22Rv1 (cell line): ENCODE measurements around the gene SND1.

Source experiments
- H3K27ac ChIP-seq: fragments of 450-650 bp; 2 replicates; pipeline ENCODE4 v1.5.1; 2017
- CTCF ChIP-seq: fragments of 450-650 bp; IDR thresholded peaks from 2 replicates; pipeline ENCODE4 v1.5.1; 2017; ENCODE audit warnings: mild to moderate bottlenecking
- ZFX ChIP-seq: fragments of 450-650 bp; IDR thresholded peaks from 2 replicates; pipeline ENCODE4 v1.6.1; 2017; ENCODE audit warnings: antibody characterized with exemption, borderline replicate concordance

SND1 gene

DNA sequence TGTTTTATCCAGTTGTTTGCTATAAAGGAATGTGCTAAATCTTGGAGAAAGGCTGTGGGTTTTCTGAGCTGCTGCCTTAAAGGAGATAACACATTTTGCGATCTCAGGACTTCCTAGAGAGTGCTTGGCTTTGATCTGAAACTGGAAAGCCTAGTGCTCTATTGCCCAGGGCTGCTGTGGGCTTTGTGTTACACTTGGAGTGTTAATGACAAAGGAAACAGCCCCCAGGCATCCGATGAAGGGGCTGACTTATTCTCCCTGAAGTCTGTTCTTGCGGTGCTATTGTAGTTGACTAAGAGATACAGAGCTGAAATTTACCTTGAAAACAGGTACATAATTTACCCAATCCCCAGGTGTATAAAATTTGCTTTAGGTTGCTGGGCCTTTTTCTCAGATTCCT is 74.5 kb downstream of the SND1 start:
- H3K27ac ChIP-seq: no peak overlapping the region
- TF ChIP-seq CTCF (no peak), ZFX (no peak)

GRCh38 chr7:127730658-127731276 is 78.8 kb downstream of the SND1 start:
- 0 out of 2 replicates have a peak overlapping the region, but pooled peaks have one; percentile 25 for H3K27ac ChIP-seq
- TF ChIP-seq ZFX: no peak
- no peak for TF ChIP-seq CTCF

GRCh38 chr7:127731431-127732080 is 79.6 kb downstream of the SND1 start:
- peak overlapping the region; percentile 25; the same call in 1 of the 2 replicates for H3K27ac ChIP-seq
- TF ChIP-seq ZFX: no peak
- no peak for TF ChIP-seq CTCF

- TF ChIP-seq ZFX (no peak), CTCF (no peak)
- peak overlapping the region; percentile 25; the same call in 1 of the 2 replicates for H3K27ac ChIP-seq
These were observed 80.3 kb downstream of the SND1 start for GRCh38 chr7:127732306-127732705.

DNA sequence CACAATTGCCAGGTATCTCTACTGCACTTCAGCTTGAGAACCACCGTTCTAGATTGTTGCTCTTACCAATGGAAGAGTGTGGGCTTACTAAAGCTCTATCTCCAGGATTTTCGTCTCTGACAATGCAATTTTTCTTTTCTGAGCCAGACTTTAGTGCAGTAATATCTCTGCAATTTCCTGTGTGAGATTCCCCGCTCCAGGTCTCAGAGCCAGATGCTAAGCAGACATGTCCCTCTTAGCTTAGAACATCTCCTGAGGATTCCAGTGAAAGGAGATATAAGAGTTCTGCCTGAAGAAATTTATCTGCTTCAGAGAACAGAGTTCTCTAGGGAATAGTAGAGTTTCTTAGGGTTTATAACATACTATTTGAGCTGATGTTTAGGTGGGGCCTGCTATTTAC is 82.0 kb downstream of the SND1 start:
- no peak overlapping the region for H3K27ac ChIP-seq
- TF ChIP-seq ZFX: no peak
- no peak for TF ChIP-seq CTCF

DNA sequence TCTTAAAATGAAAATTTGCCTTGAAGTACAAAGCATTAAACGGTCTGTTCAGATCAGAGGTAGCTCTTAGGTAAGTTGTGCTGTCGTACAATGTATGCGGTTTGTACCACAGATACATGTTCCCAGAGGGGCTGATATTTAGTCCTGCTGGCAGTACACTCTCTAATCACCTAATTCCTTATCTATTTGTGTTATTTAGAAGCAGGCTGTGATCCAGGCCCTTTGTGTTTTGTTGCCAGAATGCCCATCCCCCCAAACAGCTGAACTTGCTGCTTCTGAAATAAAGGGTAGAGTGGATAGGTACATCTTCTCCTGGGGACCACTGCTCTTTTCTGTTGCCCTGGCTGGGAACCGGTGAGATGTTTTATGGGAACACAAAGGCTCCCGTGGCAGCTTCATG is 84.5 kb downstream of the SND1 start:
- no peak overlapping the region for H3K27ac ChIP-seq
- TF ChIP-seq CTCF (no peak), ZFX (no peak)

- no peak for TF ChIP-seq CTCF
- TF ChIP-seq ZFX: no peak
- no peak overlapping the region for H3K27ac ChIP-seq
These were observed 86.9 kb downstream of the SND1 start for GRCh38 chr7:127738859-127739258.
